ENCODE measurements around the gene FAM43B. TPM values are rescaled to one million over a fixed set of nuclear protein-coding genes. Genes with fewer than 3 reads are reported as not detected.
A peak's percentile ranks its signal among the peaks of the same experiment; 100 is the strongest.

Gene FAM43B
- total RNA-seq, 6 donors from 2014 or later: 0.23 to 1.2 (median 0.30) TPM; not detected in 3

DNA sequence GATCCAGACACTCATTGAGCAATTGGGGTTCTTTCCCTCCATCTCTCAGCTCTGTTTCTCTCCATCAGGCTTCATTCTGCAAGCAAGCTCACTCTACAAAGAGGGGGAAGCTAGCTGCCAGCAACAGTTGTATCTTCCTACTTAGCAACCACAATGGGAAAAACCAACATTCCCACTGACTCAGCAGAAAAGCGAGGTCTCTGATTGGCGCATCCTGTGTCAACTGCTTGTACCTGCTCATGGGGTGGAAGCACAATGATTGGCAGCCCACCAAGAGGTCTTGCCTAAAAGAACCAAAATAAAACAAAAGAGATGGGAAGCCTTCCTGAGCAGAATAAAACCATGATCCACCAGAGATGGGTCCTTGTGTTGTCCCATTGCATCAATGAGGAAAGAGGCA, 32.5 kb downstream of the FAM43B start:
- no peak for DNase-seq
- TF ChIP-seq POLR2AphosphoS5 (IDR thresholded peaks at IDR 0.05): no peak
- no peak for TF ChIP-seq POLR2A (IDR thresholded peaks at IDR 0.05)
- no peak for TF ChIP-seq EP300 (IDR thresholded peaks at IDR 0.05)
- 35 to 40% methylated on average over 2 of the region's 2 CpGs for WGBS, 2 donors

DNA sequence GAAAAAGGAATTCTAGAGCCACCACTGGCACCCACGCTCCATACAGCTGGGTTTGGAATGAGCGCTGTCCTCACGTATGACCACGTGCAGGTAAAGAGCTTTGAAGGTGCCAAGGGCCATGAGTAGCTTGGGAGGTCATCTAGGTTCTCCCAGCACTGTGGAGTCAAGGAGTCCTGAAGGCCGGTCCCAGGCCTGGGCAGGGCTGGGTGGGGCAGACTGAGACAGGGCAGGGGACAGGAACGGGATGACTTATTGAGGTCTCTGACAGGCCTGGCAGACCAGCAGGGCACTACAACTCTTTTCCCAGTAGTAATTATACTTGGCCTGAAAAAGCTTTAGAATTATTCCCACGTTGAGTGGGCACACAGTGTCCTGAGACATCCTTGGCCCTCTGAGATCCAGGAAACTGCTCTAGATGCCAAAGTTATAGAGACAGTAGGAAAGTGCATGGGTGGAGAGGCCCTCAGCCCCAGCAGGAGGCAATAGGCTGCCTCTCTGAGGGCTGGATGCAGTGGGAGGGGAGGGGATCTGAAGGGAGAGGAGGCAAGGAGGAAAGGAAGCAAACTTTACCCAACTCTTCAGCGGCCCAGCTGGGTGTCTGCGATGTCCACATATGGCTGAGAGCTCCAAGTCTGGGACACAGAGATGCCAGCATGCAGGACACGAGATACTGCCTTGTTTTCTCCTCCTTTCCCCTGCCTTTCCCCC, 34.7 kb downstream of the FAM43B start:
- H3K27me3 ChIP-seq: peaks cover 0 to 8% (median 0%) of the 10 kb centered on the region in 4 donors
- no peak overlapping the region for H3K4me3 ChIP-seq
- H3K9me3 ChIP-seq: no peaks in the 10 kb centered on the region
- H3K4me1 ChIP-seq: peaks cover 0 to 14% (median 6%) of the 10 kb centered on the region in 4 donors
- 73 to 80% methylated on average over 9 to 10 of the region's 10 CpGs for WGBS, 2 donors
- no peak for TF ChIP-seq CTCF (IDR thresholded peaks at IDR 0.05)
- TF ChIP-seq POLR2A (IDR thresholded peaks at IDR 0.05): no peak
- no peak for TF ChIP-seq EP300 (IDR thresholded peaks at IDR 0.05)
- no peak for TF ChIP-seq POLR2AphosphoS5 (IDR thresholded peaks at IDR 0.05)
- no peaks in the 10 kb centered on the region for H3K36me3 ChIP-seq
- no peak for DNase-seq
- peak in 1 of 2 donors; percentile 50 for ATAC-seq (ENCODE audit: low FRiP score in 2 of 2)
- no peak overlapping the region for H3K27ac ChIP-seq

More for the DNA sequence above, 32.5 kb downstream of the FAM43B start:
- ATAC-seq (ENCODE audit: low FRiP score in 2 of 2): no peak
- no peaks in the 10 kb centered on the region for H3K36me3 ChIP-seq
- peaks cover 0 to 13% (median 5%) of the 10 kb centered on the region in 4 donors for H3K4me1 ChIP-seq
- H3K27ac ChIP-seq: no peak overlapping the region
- peaks cover 0 to 8% (median 0%) of the 10 kb centered on the region in 4 donors for H3K27me3 ChIP-seq
- no peak overlapping the region for H3K4me3 ChIP-seq
- no peaks in the 10 kb centered on the region for H3K9me3 ChIP-seq

DNA sequence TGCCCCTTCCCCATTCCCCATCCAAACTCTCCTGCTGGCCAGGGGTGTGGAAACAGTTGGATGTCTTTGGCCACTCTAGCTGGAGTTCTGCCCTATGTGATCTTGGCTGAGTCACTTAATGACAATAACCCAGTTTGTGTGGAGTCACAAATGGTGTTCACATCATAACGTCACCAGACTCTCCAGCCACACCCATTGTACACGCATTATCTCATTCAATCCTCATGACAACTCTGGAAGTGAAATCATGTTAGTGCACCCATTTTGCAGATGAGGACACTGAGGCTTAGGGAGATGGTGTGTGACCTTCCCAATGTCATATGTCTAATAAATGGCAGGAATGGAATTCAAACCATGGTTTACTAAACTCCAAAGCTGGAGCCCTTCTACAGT, 35.3 kb downstream of the FAM43B start:
- H3K27me3 ChIP-seq: peaks cover 0 to 8% (median 0%) of the 10 kb centered on the region in 4 donors
- no peaks in the 10 kb centered on the region for H3K36me3 ChIP-seq
- DNase-seq (no peak), ATAC-seq (ENCODE audit: low FRiP score in 2 of 2) (peak in 1 of 2 donors; percentile 77)
- H3K4me3 ChIP-seq: no peak overlapping the region
- no peaks in the 10 kb centered on the region for H3K9me3 ChIP-seq
- TF ChIP-seq EP300 (IDR thresholded peaks at IDR 0.05): no peak
- H3K4me1 ChIP-seq: peaks cover 0 to 14% (median 6%) of the 10 kb centered on the region in 4 donors
- WGBS, 2 donors: 47 to 74% methylated on average over 2 of the region's 2 CpGs
- no peak overlapping the region for H3K27ac ChIP-seq

DNA sequence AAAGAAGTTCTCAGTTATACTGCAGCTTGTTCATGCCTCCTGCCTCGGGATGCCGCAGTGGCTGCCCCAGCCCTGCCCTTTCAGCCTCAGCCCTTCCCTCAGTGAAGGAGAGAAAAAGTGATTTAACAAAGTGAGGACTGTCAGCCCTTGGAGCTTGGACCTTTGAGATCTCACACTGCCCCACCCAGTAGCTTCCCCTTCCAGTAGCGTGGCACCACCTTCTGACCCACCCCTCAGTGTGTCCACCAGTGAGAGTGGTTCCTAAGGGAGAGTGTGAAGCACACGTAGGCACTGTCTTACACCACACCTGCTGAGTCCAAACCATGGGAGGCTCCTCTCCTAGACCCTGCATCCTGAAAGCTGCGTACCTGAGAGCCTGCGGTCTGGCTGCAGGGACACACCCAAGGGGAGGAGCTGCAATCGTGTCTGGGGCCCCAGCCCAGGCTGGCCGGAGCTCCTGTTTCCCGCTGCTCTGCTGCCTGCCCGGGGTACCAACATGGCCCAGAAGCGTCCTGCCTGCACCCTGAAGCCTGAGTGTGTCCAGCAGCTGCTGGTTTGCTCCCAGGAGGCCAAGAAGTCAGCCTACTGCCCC, 36.4 kb downstream of the FAM43B start, which contains the start of gene CDA:
Gene CDA (plus strand): TSS at position 464 of the 592 bp plus-strand sequence. CDS start 33 bp downstream, at position 497.
- no peak for TF ChIP-seq CTCF (IDR thresholded peaks at IDR 0.05)
- no peak for TF ChIP-seq EP300 (IDR thresholded peaks at IDR 0.05)
- no peak for TF ChIP-seq POLR2AphosphoS5 (IDR thresholded peaks at IDR 0.05)
- no peak for TF ChIP-seq POLR2A (IDR thresholded peaks at IDR 0.05)
- ATAC-seq (ENCODE audit: low FRiP score in 2 of 2) (peak; percentile 28 to 61), DNase-seq (peak; percentile 50 to 56)
- Histone ChIP-seq H3K4me3 (peak within 1 kb of the TSS in 3 of 4 donors; percentile 19 to 34 (median 29)), H3K27me3 (peaks cover 0 to 8% (median 0%) of the 10 kb centered on the region in 4 donors), H3K9me3 (no peaks in the 10 kb centered on the region), H3K36me3 (no peaks in the 10 kb centered on the region), H3K4me1 (peaks cover 0 to 14% (median 6%) of the 10 kb centered on the region in 4 donors), H3K27ac (peak within 1 kb of the TSS; percentile 56 to 79 (median 72))
- 30 to 51% methylated on average over 4 to 7 of the region's 11 CpGs for WGBS, 2 donors

- peak; percentile 52 to 85 for ATAC-seq (ENCODE audit: low FRiP score in 2 of 2)
- TF ChIP-seq POLR2A (IDR thresholded peaks at IDR 0.05): peak in 1 of 4 donors; percentile 10
- no peak for TF ChIP-seq POLR2AphosphoS5 (IDR thresholded peaks at IDR 0.05)
- Histone ChIP-seq H3K27me3 (peaks cover 0 to 8% (median 0%) of the 10 kb centered on the region in 4 donors), H3K9me3 (no peaks in the 10 kb centered on the region), H3K4me3 (peak overlapping the region in 3 of 4 donors; percentile 19 to 34 (median 29)), H3K36me3 (no peaks in the 10 kb centered on the region), H3K4me1 (peaks cover 0 to 14% (median 6%) of the 10 kb centered on the region in 4 donors), H3K27ac (peak overlapping the region; percentile 56 to 79 (median 72))
- WGBS, 2 donors: 15 to 16% methylated on average over 18 to 24 of the region's 24 CpGs
- peak; percentile 65 to 74 for DNase-seq
Observed at GRCh38 chr1:20589331-20590278, 37.2 kb downstream of the FAM43B start.

Data from upper lobe of left lung (tissue), 6 donors.